ENCODE results near the gene DUSP22.

DUSP22 gene

DNA sequence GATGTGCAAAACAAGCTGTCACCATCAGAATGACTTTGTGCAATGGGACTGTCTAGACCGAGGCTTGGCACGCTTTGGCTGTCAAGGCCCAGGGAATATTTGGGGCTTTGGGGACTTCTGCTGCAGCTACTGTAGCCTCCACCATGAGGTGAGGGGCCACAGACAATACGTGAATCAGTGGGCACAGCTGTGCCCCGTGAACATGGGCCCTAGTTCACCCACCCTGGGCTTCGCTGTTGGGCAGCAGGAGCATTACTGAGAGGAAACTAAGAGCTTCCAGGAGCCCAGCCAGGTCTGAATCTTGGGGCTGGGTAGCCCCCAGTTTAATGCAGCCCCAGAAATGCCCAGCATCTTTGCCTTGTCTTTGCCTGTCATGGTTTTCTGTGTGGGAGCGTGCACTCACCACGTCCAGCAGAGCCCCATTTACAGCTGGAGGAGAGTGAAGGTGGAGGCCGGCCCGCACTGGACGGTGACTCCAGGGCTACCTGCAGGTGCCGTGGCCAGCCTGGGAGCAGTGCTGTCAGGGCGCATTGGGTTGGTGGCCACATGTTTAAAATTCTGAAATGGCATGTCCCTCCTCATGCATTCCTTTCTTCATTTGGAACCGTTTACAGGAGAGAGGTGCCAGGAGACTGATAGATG is 34.7 kb downstream of the DUSP22 start:
- TF ChIP-seq CTCF (conservative IDR thresholded peaks at IDR 0.05) (no peak), ZFX (IDR thresholded peaks at IDR 0.05) (no peak)

GRCh38 chr6:327538-328116 is 35.3 kb downstream of the DUSP22 start:
- TF ChIP-seq CTCF (conservative IDR thresholded peaks at IDR 0.05), result no peak
- no peak for TF ChIP-seq ZFX (IDR thresholded peaks at IDR 0.05)
- H3K27ac ChIP-seq, result no peak overlapping the region

More for the DNA sequence above, 34.7 kb downstream of the DUSP22 start:
- no peak overlapping the region for H3K27ac ChIP-seq

GRCh38 chr6:328136-328670 is 35.9 kb downstream of the DUSP22 start:
- no peak overlapping the region for H3K27ac ChIP-seq
- no peak for TF ChIP-seq CTCF (conservative IDR thresholded peaks at IDR 0.05)
- no peak for TF ChIP-seq ZFX (IDR thresholded peaks at IDR 0.05)

DNA sequence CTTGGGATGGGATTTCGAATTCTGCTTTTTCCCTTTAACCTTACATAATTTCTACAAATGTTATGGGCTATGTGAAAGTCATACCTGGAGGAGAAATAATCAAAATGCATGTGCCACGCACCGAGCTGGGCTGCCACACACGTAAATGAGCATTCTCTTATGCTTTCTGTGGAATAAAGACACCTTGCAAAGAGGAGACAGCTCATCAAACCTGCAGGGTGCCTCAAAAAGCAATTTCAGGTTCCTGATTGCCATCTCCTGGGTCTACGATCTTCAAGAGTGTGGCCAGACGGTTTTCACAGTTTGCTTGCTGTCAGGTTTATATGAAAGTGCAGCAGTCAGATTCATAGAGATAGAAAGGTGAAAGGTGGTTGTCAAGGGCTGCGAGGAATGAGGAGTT is 36.6 kb downstream of the DUSP22 start:
- no peak for TF ChIP-seq ZFX (IDR thresholded peaks at IDR 0.05)
- no peak for TF ChIP-seq CTCF (conservative IDR thresholded peaks at IDR 0.05)
- no peak overlapping the region for H3K27ac ChIP-seq

DNA sequence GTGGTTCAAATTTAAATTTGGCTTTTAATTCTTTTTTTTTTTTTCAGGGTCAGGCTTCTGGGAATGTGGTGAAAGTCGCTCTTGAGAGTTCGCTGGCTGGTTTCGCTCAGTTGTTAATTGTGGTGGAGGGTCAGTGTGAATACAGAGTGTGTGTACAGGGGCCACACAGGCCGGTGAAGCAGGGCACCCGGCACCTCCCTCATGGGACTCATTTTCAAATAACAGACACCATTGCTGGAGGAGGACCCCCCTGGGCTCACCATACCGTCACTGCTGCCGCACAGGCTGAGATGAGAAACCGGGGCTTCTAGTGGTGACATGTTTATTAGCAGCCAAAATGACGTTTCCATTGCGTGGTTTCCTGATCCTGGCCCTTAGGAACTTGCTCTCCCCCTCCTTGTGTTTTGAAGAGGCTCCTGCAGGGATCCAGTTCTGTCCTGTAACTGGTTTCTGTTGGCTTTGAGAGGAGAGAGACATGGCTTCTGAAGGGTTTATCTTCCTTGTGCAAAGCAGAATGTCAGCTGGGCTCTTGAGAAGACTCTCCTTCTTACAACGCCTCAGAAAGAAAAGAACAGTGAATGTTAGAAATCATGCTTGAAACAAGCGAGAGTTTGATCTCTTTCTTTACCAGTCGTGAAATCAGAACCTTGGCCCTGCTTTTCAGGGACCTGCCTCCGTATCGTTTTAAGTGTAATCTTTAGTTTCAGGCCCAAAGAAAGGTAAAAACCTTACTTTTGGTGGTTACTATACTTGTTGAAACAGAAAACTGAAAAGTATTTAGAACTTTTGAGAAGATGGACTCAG is 37.8 kb downstream of the DUSP22 start:
- TF ChIP-seq CTCF (conservative IDR thresholded peaks at IDR 0.05) (no peak), ZFX (IDR thresholded peaks at IDR 0.05) (no peak)
- no peak overlapping the region for H3K27ac ChIP-seq

- H3K27ac ChIP-seq, result no peak overlapping the region
- TF ChIP-seq ZFX (IDR thresholded peaks at IDR 0.05) (no peak), CTCF (conservative IDR thresholded peaks at IDR 0.05) (no peak)
Measured at GRCh38 chr6:330948-331347, 38.7 kb downstream of the DUSP22 start.
